M059J (cell line): ENCODE measurements around the gene TMEM50B. TPM values are rescaled to one million over a fixed set of nuclear protein-coding genes. Genes with fewer than 3 reads are reported as not detected.
A peak's percentile ranks its signal among the peaks of the same experiment; 100 is the strongest.
"Not testable (repeated sequence)": the region's sequence is repeated elsewhere in the genome, so short reads cannot be mapped to it uniquely, and the experiment has no call there.

Experiments
- DNase-seq: peaks from one replicate; pipeline ENCODE4 v3.0.0-alpha.2; 2012; ENCODE audit warnings: low read depth
- total RNA-seq: library from RNA; depleted of rRNA; stranded (reverse); fragments of >200 nt; shearing (Covaris generic); gene quantifications from 2 replicates; pipeline ENCODE4 v1.2.3, GENCODE V29; 2014; rRNA removed

Gene TMEM50B
- 57.2 and 58.6 TPM in 2 replicates for total RNA-seq

GRCh38 chr21:33479679-33480480, at the start of gene TMEM50B:
TSS of gene TMEM50B (minus strand) at chr21:33479974. CDS start at chr21:33468885, 11,089 bp downstream.
- DNase-seq = peak; percentile 94

- DNase-seq = no peak
Observed at GRCh38 chr21:33522953-33523349, 43.2 kb upstream of the TMEM50B start.

GRCh38 chr21:33522297-33522952, 42.7 kb upstream of the TMEM50B start:
- no peak for DNase-seq

DNA sequence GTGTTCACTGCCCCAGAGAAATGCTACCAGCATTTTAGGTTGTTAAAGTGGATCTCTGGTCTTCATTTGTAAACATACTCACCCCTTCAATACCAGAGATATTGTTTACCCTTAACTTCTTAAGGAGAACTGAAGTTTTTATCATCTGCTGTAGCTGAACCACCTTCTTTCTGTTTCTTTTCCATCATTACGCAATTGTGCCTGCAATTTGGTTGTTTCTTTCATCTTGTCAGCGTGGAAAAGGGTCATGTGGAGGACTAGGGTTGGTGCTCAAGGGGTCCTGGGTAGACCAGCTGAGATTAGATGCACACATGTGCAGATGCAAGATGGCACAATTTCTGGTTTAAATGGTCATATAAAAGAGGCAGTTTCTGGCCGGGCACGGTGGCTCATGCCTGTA, 39.1 kb upstream of the TMEM50B start:
- DNase-seq = no peak

DNA sequence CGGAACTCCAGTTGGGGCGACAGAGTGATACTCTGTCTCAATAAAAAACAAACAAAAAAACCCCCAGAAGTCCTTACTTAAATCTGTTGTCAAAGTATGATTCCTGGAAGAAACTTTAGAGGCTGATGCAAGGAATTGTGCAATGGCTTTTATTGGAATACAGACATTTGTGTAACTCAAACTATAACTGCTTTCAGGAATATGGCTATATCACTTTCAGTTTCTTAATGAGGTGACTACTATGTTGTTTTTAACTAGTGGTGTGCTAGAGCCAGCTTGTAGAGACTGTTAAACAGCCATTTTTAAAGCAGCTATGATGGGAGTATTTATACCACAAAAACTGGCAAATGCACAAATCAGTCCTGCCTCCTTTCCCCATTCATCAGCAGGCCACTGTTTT, 34.5 kb upstream of the TMEM50B start:
- DNase-seq = no peak

- DNase-seq = no peak
Observed at GRCh38 chr21:33512481-33512880, 32.7 kb upstream of the TMEM50B start.

DNA sequence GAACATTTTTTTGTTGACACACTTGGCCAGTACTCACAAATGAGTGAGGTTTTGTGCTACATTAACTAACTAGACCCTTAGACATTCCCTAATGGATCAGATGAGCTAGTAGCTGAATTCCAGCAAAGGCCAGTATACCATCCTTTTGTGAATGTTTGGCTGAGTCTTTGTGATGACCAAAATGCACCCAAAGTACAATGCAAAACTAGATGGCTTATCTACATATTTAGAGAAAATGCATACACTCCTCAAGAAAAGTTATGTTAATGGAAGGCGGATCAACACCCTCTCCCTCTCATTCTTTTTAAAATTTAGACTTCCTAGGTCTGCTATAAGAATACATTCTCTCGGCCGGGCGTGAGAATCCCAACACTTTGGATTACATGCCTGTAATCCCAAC, 31.9 kb upstream of the TMEM50B start:
- no peak for DNase-seq

GRCh38 chr21:33510826-33511225, 31.1 kb upstream of the TMEM50B start:
- no peak for DNase-seq

GRCh38 chr21:33507003-33507402, 27.2 kb upstream of the TMEM50B start:
- DNase-seq = not testable (repeated sequence)

GRCh38 chr21:33505833-33506232, 26.1 kb upstream of the TMEM50B start:
- DNase-seq = no peak

GRCh38 chr21:33496345-33496744, 16.6 kb upstream of the TMEM50B start:
- DNase-seq = no peak

DNA sequence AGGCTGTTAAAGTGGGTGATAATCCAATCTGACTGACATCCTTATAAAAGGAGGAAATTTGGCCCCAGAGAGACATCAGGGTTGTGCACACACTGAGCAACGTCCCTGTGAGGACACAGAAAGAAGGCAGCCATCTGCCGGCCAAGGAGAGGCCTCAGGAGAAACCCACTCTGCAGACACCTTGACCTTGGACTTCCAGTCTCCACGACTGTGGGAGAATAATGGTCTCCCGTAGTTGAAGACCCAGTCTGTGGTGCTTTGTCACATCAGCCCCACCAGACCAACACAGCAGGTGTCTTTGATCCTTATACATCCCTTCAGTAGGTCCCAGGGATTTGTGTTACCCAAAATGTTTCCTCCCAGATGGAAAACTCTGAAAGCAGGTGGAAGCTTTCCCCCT, 16.0 kb upstream of the TMEM50B start:
- no peak for DNase-seq

GRCh38 chr21:33493756-33494155, 14.0 kb upstream of the TMEM50B start:
- DNase-seq = no peak

DNA sequence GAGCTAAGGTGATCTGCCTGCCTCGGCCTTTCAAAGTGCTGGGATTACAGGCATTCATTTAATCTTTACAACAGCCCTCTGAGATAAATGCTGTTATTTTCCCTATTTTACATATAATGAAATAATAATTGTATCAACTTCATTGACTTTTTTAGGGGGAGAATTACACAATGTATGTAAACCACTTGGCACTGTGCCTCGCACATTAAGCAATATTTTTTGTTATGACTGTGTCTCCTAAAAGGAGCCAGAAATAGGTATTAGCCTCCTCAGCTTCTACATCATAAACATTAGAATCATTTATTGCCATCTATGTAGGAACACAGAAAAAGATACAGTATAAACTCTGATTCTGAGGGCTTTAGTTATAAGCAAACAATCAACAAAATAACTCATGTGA, 12.8 kb upstream of the TMEM50B start:
- DNase-seq = peak; percentile 10

- peak; percentile 90 for DNase-seq
Observed at GRCh38 chr21:33491373-33492102, 11.8 kb upstream of the TMEM50B start, which contains the start of gene DNAJC28. TSS of gene DNAJC28 (minus strand) at chr21:33491716. CDS start at chr21:33489393, 2,323 bp downstream.

GRCh38 chr21:33490991-33491372, 11.2 kb upstream of the TMEM50B start:
- DNase-seq = peak; percentile 17

DNA sequence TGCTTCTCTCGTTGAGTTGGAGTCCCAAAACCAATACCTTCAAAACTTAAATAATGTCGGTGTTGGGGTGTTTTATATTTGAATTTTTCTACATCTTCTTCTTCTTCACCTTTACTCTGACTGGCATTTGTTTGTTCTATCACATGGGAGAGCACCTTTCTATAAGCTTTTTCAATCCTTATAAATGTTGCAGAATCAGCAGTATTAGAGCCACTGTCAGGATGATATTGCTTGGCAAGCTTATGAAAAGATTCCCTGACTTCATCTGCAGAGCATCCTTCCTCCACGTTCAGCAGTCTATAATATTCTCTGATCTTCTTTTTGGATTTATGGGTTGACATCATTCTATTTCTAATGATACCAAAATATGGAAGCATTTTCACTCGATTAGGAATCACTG, 9.2 kb upstream of the TMEM50B start:
- no peak for DNase-seq

- no peak for DNase-seq
Observed at GRCh38 chr21:33487996-33488395, 8.2 kb upstream of the TMEM50B start.

DNA sequence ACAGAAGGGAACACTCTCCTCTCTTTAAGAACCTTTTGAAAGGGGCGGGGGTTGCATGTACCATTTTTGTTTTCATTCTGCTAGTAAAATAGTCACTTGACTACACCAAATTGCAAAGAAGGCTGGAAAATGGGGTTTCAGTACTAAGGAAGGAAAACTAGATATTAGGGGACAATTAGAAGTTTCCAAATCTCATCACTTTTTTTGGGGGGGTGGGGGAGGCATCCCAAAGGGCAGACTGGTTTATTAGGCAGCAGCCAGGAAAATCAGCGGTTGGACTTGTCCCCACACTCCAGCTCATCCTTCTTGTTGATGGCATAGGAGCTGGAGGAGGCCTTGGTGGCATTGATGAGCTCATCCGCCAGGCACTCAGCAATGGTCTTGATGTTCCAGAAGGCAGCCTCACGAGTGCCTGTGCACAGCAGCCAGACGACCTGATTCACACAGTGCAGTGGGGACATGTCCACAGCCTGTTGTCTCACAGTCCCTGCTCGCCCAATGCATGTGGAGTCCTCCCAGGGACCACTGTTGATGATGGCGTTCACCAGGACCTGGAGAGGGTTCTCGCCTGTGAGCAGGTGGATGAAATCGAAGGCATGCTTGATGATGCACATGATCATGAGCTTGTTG, 1.7 kb upstream of the TMEM50B start:
- DNase-seq = peak; percentile 29

DNA sequence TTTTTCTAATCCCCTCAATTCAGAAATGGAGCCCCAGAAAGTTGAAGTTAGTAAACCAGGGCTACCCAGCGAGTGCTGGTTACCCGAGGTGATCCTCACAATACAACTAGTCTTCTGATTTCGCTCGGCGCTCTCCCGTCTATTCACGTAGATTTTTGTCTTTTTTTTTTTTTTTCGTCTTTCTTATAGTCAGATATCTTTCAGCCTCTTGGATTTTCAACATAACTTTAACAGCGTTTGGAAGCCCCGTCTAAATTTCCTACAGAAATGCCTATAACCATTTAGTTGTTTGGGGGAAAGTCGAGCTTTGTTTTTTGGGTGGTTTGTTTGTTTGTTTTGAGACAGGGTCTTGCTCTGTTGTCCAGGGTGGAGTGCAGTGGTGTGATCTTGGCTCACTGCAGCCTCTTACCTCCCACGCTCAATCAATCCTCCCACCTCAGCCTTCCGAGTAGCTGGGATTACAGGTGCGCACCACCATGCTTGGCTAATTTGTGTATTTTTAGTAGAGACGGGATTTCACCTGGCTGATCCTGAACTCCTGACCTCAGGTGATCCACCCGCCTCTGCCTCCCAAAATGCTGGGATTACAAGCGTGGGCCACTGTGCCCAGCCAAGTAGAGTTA, 818 bp upstream of the TMEM50B start:
- no peak for DNase-seq

GRCh38 chr21:33478935-33479678, 667 bp downstream of the TMEM50B start:
- DNase-seq = peak; percentile 59
